K562 (cell line): Measurements from ENCODE around the gene DNAH1. TPM values are rescaled to one million over a fixed set of nuclear protein-coding genes. Genes with fewer than 3 reads are reported as not detected.

Source experiments
- ATAC-seq: fragments of 200-7000 bp; cut with Tn5 transposase; 3 replicates; pipeline ENCODE4 v1.9.1; 2020; ENCODE audit warnings: moderate library complexity
- BruUV-seq: library from RNA; stranded (reverse); fragments of 400-500 nt; replicated peaks from 2 replicates; lab custom pipeline; 2021; lab: Mats Ljungman, UMichigan
- CTCF ChIA-PET: fragments of 300-600 bp; formaldehyde crosslinking; extraction: SDS; loops from one replicate; lab custom pipeline; 2021; ENCODE audit warnings: low intra/inter-chr PET ratio; lab: Yijun Ruan, JAX
- POLR2A ChIA-PET: fragments of 300-600, 350-650 bp; sonication (Branson Sonifier 250); formaldehyde crosslinking; extraction: SDS; loops from one replicate; lab custom pipeline; 2021; ENCODE audit warnings: antibody characterized with exemption, inconsistent platforms; lab: Yijun Ruan, JAX
- DNase-seq, 4 experiments: peaks; one replicate each; pipeline versions ENCODE4 v3.0.0 to v3.0.0-alpha.2; 2011 to 2018; ENCODE audit warnings: low spot score in 3 of 4, mixed read lengths in 3 of 4; ENCODE audit errors: extremely low read depth in 1 of 4
- FAIRE-seq: peaks from 2 replicates; lab custom pipeline; 2011; peaks lifted over from hg19 to GRCh38; lab: Jason Lieb, UNC
- H2AFZ ChIP-seq: 2 replicates; pipeline ENCODE4 v1.6.0; 2011; ENCODE audit warnings: low read depth, low read length, control low read depth, inconsistent platforms
- H3K27ac ChIP-seq: fragments of 200-600 bp; 3 replicates; pipeline ENCODE4 v1.8.0; 2011; ENCODE audit warnings: low read depth, mild to moderate bottlenecking, control low read depth, inconsistent platforms, low read length, moderate library complexity, mixed read lengths; ENCODE audit errors: extremely low read depth
- H3K27me3 ChIP-seq, 2 experiments: fragments of 300-600 bp in 1 of 2; 2 replicates in 1 of 2; 3 replicates in 1 of 2; pipeline versions ENCODE4 v1.6.0 to v1.8.0; 2011; ENCODE audit warnings: inconsistent platforms in 2 of 2, low read length in 2 of 2, mild to moderate bottlenecking in 1 of 2, mixed read lengths in 1 of 2, moderate library complexity in 1 of 2; ENCODE audit not compliant: control insufficient read depth in 2 of 2, insufficient read depth in 2 of 2
- H3K36me3 ChIP-seq: fragments of 300-600 bp; 3 replicates; pipeline ENCODE4 v1.8.0; 2011; ENCODE audit warnings: mild to moderate bottlenecking, low read length, inconsistent platforms; ENCODE audit not compliant: control insufficient read depth, insufficient read depth
- H3K4me1 ChIP-seq, 2 experiments: fragments of 200-600 bp in 1 of 2; replicated peaks in 1 of 2; 2 replicates in 1 of 2; 3 replicates in 1 of 2; pipeline versions ENCODE4 v1.5.1 to v1.8.0; 2011; ENCODE audit warnings: inconsistent platforms in 2 of 2, low read length in 2 of 2, mild to moderate bottlenecking in 1 of 2, mixed read lengths in 1 of 2, moderate library complexity in 1 of 2; ENCODE audit not compliant: control insufficient read depth in 2 of 2, insufficient read depth in 2 of 2
- H3K4me2 ChIP-seq: 2 replicates; pipeline ENCODE4 v1.6.1; 2011; ENCODE audit warnings: low read length, control low read depth, inconsistent platforms, mixed read lengths; ENCODE audit not compliant: insufficient read depth
- H3K4me3 ChIP-seq: fragments of 200-600 bp; sonication (generic), shearing (Covaris generic); 2 replicates; pipeline ENCODE4 v1.5.1; 2016; ENCODE audit warnings: control low read depth, inconsistent platforms
- H3K79me2 ChIP-seq: fragments of 200-600 bp; 3 replicates; pipeline ENCODE4 v1.8.0; 2011; ENCODE audit warnings: low read length, inconsistent platforms; ENCODE audit not compliant: control insufficient read depth, insufficient read depth
- H3K9ac ChIP-seq, 2 experiments: 2 replicates each; pipeline versions ENCODE4 v1.6.0 to v1.6.1; 2011; ENCODE audit warnings: low read depth in 2 of 2, low read length in 2 of 2, control low read depth in 1 of 2, inconsistent platforms in 1 of 2, mild to moderate bottlenecking in 1 of 2, mixed read lengths in 1 of 2; ENCODE audit not compliant: insufficient read depth in 1 of 2
- H3K9me1 ChIP-seq: one replicate; pipeline ENCODE4 v1.6.0; 2011; ENCODE audit warnings: inconsistent platforms, mild to moderate bottlenecking, low read length, moderate library complexity; ENCODE audit not compliant: control insufficient read depth, insufficient read depth
- H3K9me3 ChIP-seq: replicated peaks from 2 replicates; pipeline ENCODE4 v1.5.1; 2011; ENCODE audit warnings: low read depth, low read length, inconsistent platforms; ENCODE audit not compliant: control insufficient read depth, insufficient read depth
- H4K20me1 ChIP-seq: replicated peaks from 2 replicates; pipeline ENCODE4 v1.6.1; 2011; ENCODE audit warnings: low read length, inconsistent platforms, mixed read lengths; ENCODE audit not compliant: control insufficient read depth, insufficient read depth
- ADNP ChIP-seq: fragments of 200-800 bp; sonication (Bioruptor generic); IDR thresholded peaks from 2 replicates; pipeline ENCODE4 v1.6.1; 2016; ENCODE audit warnings: missing genetic modification characterization, missing compliant biosample characterization
- EHMT2 ChIP-seq: fragments of 450-650 bp; IDR thresholded peaks from 2 replicates; pipeline ENCODE4 v1.6.1; 2018; ENCODE audit warnings: antibody characterized with exemption
- HDAC1 ChIP-seq, 2 experiments: fragments of 450-650 bp; IDR thresholded peaks; 2 replicates each; pipeline ENCODE4 v1.6.1; 2016 to 2017; ENCODE audit warnings: inconsistent platforms in 1 of 2, mild to moderate bottlenecking in 1 of 2, moderate library complexity in 1 of 2
- HDAC6 ChIP-seq: IDR thresholded peaks from 2 replicates; pipeline ENCODE4 v1.6.1; 2012; ENCODE audit warnings: low read depth, mild to moderate bottlenecking, control low read depth, inconsistent platforms, low read length, moderate library complexity
- HLTF ChIP-seq: fragments of 450-650 bp; IDR thresholded peaks from 2 replicates; pipeline ENCODE4 v1.6.1; 2016
- HNRNPUL1 ChIP-seq: fragments of 200-400 bp; formaldehyde crosslinking; IDR thresholded peaks from 2 replicates; pipeline ENCODE4 v1.6.1; 2017; ENCODE audit warnings: low read length
- NFXL1 ChIP-seq: fragments of 450-650 bp; formaldehyde crosslinking; IDR thresholded peaks from 2 replicates; pipeline ENCODE4 v1.4.0; 2021; ENCODE audit warnings: mild to moderate bottlenecking
- RBM15 ChIP-seq: fragments of 200-400 bp; formaldehyde crosslinking; IDR thresholded peaks from 2 replicates; pipeline ENCODE4 v1.6.1; 2018; ENCODE audit warnings: mild to moderate bottlenecking, low read length, moderate library complexity; ENCODE audit not compliant: insufficient read depth
- ZNF764 ChIP-seq: fragments of 250-450 bp; sonication (Bioruptor Pico); IDR thresholded peaks from 2 replicates; pipeline ENCODE4 v1.4.0; 2020; ENCODE audit warnings: low read depth, mild to moderate bottlenecking, moderate library complexity
- WGBS: fragments of 100-300 bp; shearing (Covaris generic); methylation state at CpG from one replicate; pipeline ENCODE4 v1.1.6; 2016; ENCODE audit warnings: low coverage, mixed read lengths; ENCODE audit not compliant: insufficient coverage; ENCODE audit errors: missing lambda C conversion rate; 5-methylcytosine and 5-hydroxymethylcytosine counted together
- in situ Hi-C: fragments of 300-500 bp; cut with MboI; formaldehyde crosslinking; loops from 4 replicates; pipeline ENCODE4 v1.15.0; 2018; ENCODE audit warnings: inconsistent platforms, mixed read lengths
- intact Hi-C: fragments of 100-400 bp; cut with micrococcal nuclease; formaldehyde crosslinking; loops from 2 replicates; pipeline ENCODE4 v1.14.2; 2022
- polyA plus RNA-seq, 8 experiments: library from polyadenylated mRNA; depleted of rRNA in 4 of 8; stranded (reverse) in 5 of 8; unstranded in 3 of 8; fragments of >200 nt; fragmentation: Nextera tagmentation in 2 of 8; fragmentation: Illumina TruSeq in 1 of 8; extraction: Ambion mirVana in 2 of 8; extraction: Trizol in 1 of 8; gene quantifications; 2 replicates each; pipeline versions ENCODE4 v1.2.1 to v1.2.3, GENCODE V29; 2011 to 2014; ENCODE audit warnings: inconsistent platforms in 1 of 8, missing spikeins in 1 of 8
- total RNA-seq, 7 experiments: library from RNA; depleted of rRNA in 6 of 7; stranded (reverse); fragments of >200 nt in 6 of 7; fragmentation: Illumina TruSeq in 2 of 7; extraction: Trizol in 2 of 7; gene quantifications; 2 replicates each; pipeline versions ENCODE4 v1.2.1 to v1.2.3, GENCODE V29; 2011 to 2021; ENCODE audit warnings: low replicate concordance in 1 of 7

The DNAH1 gene
- total and polyA plus RNA-seq, 9 of the 15 experiments (the other 6 are each of a cell fraction or from before 2014, with no cell fraction given): 0.04 to 0.84 (median 0.50) TPM

DNA sequence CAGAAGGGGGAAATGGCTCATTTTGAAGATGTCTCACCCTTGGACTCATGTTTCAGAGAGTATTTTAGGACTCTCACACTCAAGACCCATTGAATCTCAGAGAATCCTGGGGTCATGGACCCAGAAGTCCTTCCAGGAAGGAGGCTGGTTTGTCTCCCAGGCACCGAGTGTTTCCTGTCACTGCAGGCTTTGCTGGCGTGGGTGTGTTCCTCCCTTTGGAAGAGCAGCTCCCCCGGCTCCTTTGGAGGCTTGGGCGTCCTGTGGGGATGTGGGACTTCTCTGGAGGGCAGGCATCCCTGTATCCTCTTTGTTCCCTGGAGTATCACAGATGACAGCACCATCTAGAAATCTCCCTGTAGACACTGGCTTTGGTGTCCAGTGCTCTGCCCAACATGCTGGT, 40.0 kb downstream of the DNAH1 start:
- intact Hi-C loops (no loop called here), in situ Hi-C loops (no loop called here)
- Histone ChIP-seq H3K4me1 (peaks cover 0 to 12% of the 10 kb centered on the region in 2 experiments; a peak in 2 of 5 replicates), H3K4me2 (no peak overlapping the region), H3K9me3 (no peaks in the 10 kb centered on the region), H3K9me1 (no peaks in the 10 kb centered on the region), H3K36me3 (no peaks in the 10 kb centered on the region), H3K4me3 (no peak overlapping the region), H3K27ac (no peak overlapping the region), H2AFZ (no peak overlapping the region), H3K27me3 (no peaks in the 10 kb centered on the region; a peak in 1 of 5 replicates), H4K20me1 (no peaks in the 10 kb centered on the region), H3K79me2 (no peaks in the 10 kb centered on the region), H3K9ac (no peak overlapping the region; a peak in 1 of 4 replicates)
- ATAC-seq (no peak), FAIRE-seq (no peak), DNase-seq (no peak)
- ChIA-PET CTCF (no interaction called here), POLR2A (interaction anchor here (0.6 to 1.0 kb wide), 2 partner anchors 13 to 383 kb away, joined by 3 read pairs; no protein-coding TSS in a partner anchor)
- BruUV-seq: no TSS peak
- TF ChIP-seq HNRNPUL1 (no peak), HDAC1 (IDR thresholded peaks at IDR 0.05) (no peak), HDAC6 (no peak), ADNP (tag) (no peak), NFXL1 (CRISPR knock-in tag) (no peak), EHMT2 (no peak), RBM15 (no peak), ZNF764 (CRISPR knock-in tag) (no peak), HLTF (no peak)
- WGBS: 5% methylated on average over 3 of the region's 4 CpGs
